ENCODE results near the gene PLD6. TPM values are rescaled to one million over a fixed set of nuclear protein-coding genes. Genes with fewer than 3 reads are reported as not detected.

The PLD6 gene
- total and polyA plus RNA-seq, 12 donors: 1.9 to 14.2 (median 3.3) TPM

- Histone ChIP-seq H3K9me3 (replicated peaks in 1 of 3) (no peaks in the 10 kb centered on the region), H3K27me3 (no peaks in the 10 kb centered on the region), H3K36me3 (replicated peaks in 1 of 2) (peaks cover 0 to 13% of the 10 kb centered on the region in 2 donors), H3K4me1 (replicated peaks in 1 of 2) (peaks cover 4% of the 10 kb centered on the region in 2 donors), H3K27ac (no peak overlapping the region), H3K4me3 (no peak overlapping the region)
- no peak for TF ChIP-seq CTCF (IDR thresholded peaks at IDR 0.05)
- TF ChIP-seq POLR2A (IDR thresholded peaks at IDR 0.05): no peak
- DNase-seq: no peak
- intact Hi-C loops (cut with DNase I): no loop called here
- 80 to 89% (median 84%) methylated on average over 10 of the region's 10 CpGs for WGBS, 4 donors
Observed at GRCh38 chr17:17241656-17242055, 35.5 kb upstream of the PLD6 start.

GRCh38 chr17:17239832-17240231 lies 33.7 kb upstream of the PLD6 start:
- no peaks in the 10 kb centered on the region for H3K27me3 ChIP-seq
- WGBS, 4 donors: 46 to 64% (median 56%) methylated on average over 1 of the region's 1 CpG
- no peaks in the 10 kb centered on the region for H3K36me3 ChIP-seq (replicated peaks in 1 of 2)
- peaks cover 13 to 19% of the 10 kb centered on the region in 2 donors for H3K4me1 ChIP-seq (replicated peaks in 1 of 2)
- TF ChIP-seq POLR2A (IDR thresholded peaks at IDR 0.05): no peak
- no peak for TF ChIP-seq CTCF (IDR thresholded peaks at IDR 0.05)
- no peak for DNase-seq
- no peak overlapping the region for H3K4me3 ChIP-seq
- intact Hi-C loops (cut with DNase I): no loop called here
- H3K9me3 ChIP-seq (replicated peaks in 1 of 3): no peaks in the 10 kb centered on the region
- no peak overlapping the region for H3K27ac ChIP-seq

GRCh38 chr17:17237026-17237799 lies 31.1 kb upstream of the PLD6 start, which contains the start of gene FLCN:
TSS of gene FLCN (minus strand) at chr17:17237168. CDS start at chr17:17228137, 9,031 bp downstream.
- Histone ChIP-seq H3K9me3 (replicated peaks in 1 of 3) (no peaks in the 10 kb centered on the region), H3K4me1 (replicated peaks in 1 of 2) (peaks cover 13 to 28% of the 10 kb centered on the region in 2 donors), H3K27ac (peak within 1 kb of the TSS; percentile 79 to 98 (median 97)), H3K4me3 (peak within 1 kb of the TSS; percentile 79 to 100 (median 88)), H3K27me3 (no peaks in the 10 kb centered on the region), H3K36me3 (replicated peaks in 1 of 2) (peaks cover 0 to 4% of the 10 kb centered on the region in 2 donors)
- intact Hi-C loops (cut with DNase I): no loop called here
- 0 to 1% (median 0%) methylated on average over 27 to 53 of the region's 53 CpGs for WGBS, 4 donors
- peak; percentile 67 to 69 for TF ChIP-seq POLR2A (IDR thresholded peaks at IDR 0.05)
- TF ChIP-seq CTCF (IDR thresholded peaks at IDR 0.05): peak in 4 of 6 experiments; percentile 2 to 30 (median 16)
- DNase-seq: peak; percentile 86 to 95 (median 91)

- intact Hi-C loops (cut with DNase I): no loop called here
- Histone ChIP-seq H3K4me1 (replicated peaks in 1 of 2) (peaks cover 13 to 28% of the 10 kb centered on the region in 2 donors), H3K9me3 (replicated peaks in 1 of 3) (no peaks in the 10 kb centered on the region), H3K27ac (peak overlapping the region; percentile 79 to 98 (median 97)), H3K36me3 (replicated peaks in 1 of 2) (peaks cover 0 to 11% of the 10 kb centered on the region in 2 donors), H3K4me3 (peak overlapping the region; percentile 79 to 100 (median 88)), H3K27me3 (no peaks in the 10 kb centered on the region)
- WGBS, 4 donors: 0 to 1% (median 0%) methylated on average over 10 to 31 of the region's 31 CpGs
- TF ChIP-seq CTCF (IDR thresholded peaks at IDR 0.05) (no peak), POLR2A (IDR thresholded peaks at IDR 0.05) (peak in 1 of 2 donors; percentile 32)
- peak in 3 of 7 donors; percentile 26 to 37 (median 33) for DNase-seq
Observed at GRCh38 chr17:17236295-17237025, 30.3 kb upstream of the PLD6 start.
